PC-3 (cell line): ENCODE data around the gene VEGFB.

Source experiments
- EZH2 ChIP-seq: fragments of 300-600 bp; sonication (generic); IDR thresholded peaks from one replicate; pipeline ENCODE4 v1.6.1; 2017; ENCODE audit warnings: antibody characterized with exemption, mild to moderate bottlenecking, low read length; ENCODE audit not compliant: unreplicated experiment
- EZH2phosphoT487 ChIP-seq: fragments of 300-600 bp; sonication (generic); IDR thresholded peaks from 2 replicates; pipeline ENCODE4 v1.6.1; 2018; ENCODE audit warnings: mild to moderate bottlenecking, antibody characterized with exemption, low read length, borderline replicate concordance
- TF ChIP-seq, protein P1 (sequence below): fragments of 300-600 bp; sonication (generic); conservative IDR thresholded peaks from 2 replicates; pipeline ENCODE4 v1.5.1; 2017; ENCODE audit warnings: antibody characterized with exemption, low read depth, mild to moderate bottlenecking, low read length

DNA sequence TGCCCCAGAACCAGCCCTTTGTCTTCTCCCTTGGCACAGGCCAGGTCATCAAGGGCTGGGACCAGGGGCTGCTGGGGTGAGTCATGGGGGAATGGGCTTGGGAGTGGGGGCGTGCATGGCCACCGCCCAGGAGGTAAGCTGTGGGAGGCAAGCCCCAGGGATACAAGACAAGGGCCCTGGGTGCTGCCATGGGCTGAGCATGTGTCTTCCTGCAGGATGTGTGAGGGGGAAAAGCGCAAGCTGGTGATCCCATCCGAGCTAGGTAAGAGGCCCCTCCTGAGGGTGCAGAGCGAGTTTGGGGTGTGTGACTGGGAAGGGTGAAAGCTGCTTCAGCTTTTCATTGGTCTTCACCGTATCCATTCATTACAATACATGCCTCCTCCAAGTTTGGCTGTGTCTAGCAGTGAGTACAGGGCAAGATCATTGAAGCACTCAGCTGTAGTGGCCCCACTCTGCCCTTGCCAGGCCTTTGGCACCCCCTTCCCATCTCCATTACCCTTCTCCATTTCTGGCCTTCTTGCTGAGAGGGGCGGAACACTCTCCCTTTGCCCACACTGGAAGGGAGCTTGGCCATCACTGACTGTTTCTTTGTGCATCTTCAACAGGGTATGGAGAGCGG lies 9.0 kb downstream of the VEGFB start:
- TF ChIP-seq, protein P1, sequence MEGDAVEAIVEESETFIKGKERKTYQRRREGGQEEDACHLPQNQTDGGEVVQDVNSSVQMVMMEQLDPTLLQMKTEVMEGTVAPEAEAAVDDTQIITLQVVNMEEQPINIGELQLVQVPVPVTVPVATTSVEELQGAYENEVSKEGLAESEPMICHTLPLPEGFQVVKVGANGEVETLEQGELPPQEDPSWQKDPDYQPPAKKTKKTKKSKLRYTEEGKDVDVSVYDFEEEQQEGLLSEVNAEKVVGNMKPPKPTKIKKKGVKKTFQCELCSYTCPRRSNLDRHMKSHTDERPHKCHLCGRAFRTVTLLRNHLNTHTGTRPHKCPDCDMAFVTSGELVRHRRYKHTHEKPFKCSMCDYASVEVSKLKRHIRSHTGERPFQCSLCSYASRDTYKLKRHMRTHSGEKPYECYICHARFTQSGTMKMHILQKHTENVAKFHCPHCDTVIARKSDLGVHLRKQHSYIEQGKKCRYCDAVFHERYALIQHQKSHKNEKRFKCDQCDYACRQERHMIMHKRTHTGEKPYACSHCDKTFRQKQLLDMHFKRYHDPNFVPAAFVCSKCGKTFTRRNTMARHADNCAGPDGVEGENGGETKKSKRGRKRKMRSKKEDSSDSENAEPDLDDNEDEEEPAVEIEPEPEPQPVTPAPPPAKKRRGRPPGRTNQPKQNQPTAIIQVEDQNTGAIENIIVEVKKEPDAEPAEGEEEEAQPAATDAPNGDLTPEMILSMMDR, result no peak
- TF ChIP-seq EZH2 (no peak), EZH2phosphoT487 (no peak)
